Mesenchymal stem cell (in vitro differentiated cells and primary cell): ENCODE results near the gene PON2.
A peak's percentile ranks its signal among the peaks of the same experiment; 100 is the strongest.

Experiments
- DNase-seq: peaks from one replicate; pipeline ENCODE4 v3.0.0-alpha.2; 2013
- H2AFZ ChIP-seq: one replicate; pipeline ENCODE4 v1.6.1; 2013; ENCODE audit warnings: low read depth, mild to moderate bottlenecking, control low read depth, inconsistent platforms, low read length, moderate library complexity
- H2AK5ac ChIP-seq: 2 replicates; pipeline ENCODE4 v1.6.1; 2013; ENCODE audit warnings: low read length, moderate library complexity, mild to moderate bottlenecking, inconsistent platforms; ENCODE audit not compliant: severe bottlenecking
- H2BK120ac ChIP-seq: one replicate; pipeline ENCODE4 v1.6.1; 2013; ENCODE audit warnings: low read depth, mild to moderate bottlenecking, inconsistent platforms, low read length, moderate library complexity
- H2BK12ac ChIP-seq, 2 experiments: one replicate each; pipeline ENCODE4 v1.6.1; 2013; ENCODE audit warnings: inconsistent platforms in 2 of 2, low read length in 2 of 2, mild to moderate bottlenecking in 2 of 2, moderate library complexity in 2 of 2, control low read depth in 1 of 2
- H2BK15ac ChIP-seq: one replicate; pipeline ENCODE4 v1.6.1; 2013; ENCODE audit warnings: mild to moderate bottlenecking, low read depth, inconsistent platforms; ENCODE audit not compliant: poor library complexity, severe bottlenecking
- H2BK5ac ChIP-seq: 2 replicates; pipeline ENCODE4 v1.6.1; 2013; ENCODE audit warnings: low read depth, mild to moderate bottlenecking, low read length, control low read depth, inconsistent platforms; ENCODE audit not compliant: poor library complexity, severe bottlenecking
- H3K14ac ChIP-seq, 2 experiments: one replicate each; pipeline ENCODE4 v1.6.1; 2013; ENCODE audit warnings: inconsistent platforms in 2 of 2, low read length in 2 of 2, control low read depth in 1 of 2, mild to moderate bottlenecking in 1 of 2, moderate library complexity in 1 of 2
- H3K18ac ChIP-seq, 2 experiments: one replicate each; pipeline ENCODE4 v1.6.1; 2013; ENCODE audit warnings: inconsistent platforms in 2 of 2, low read length in 2 of 2, control low read depth in 1 of 2, low read depth in 1 of 2, mild to moderate bottlenecking in 1 of 2
- H3K23ac ChIP-seq, 2 experiments: one replicate each; pipeline ENCODE4 v1.6.1; 2013; ENCODE audit warnings: inconsistent platforms in 2 of 2, low read length in 2 of 2, mild to moderate bottlenecking in 2 of 2, moderate library complexity in 2 of 2, control low read depth in 1 of 2
- H3K27ac ChIP-seq: 2 replicates; pipeline ENCODE4 v1.5.1; 2013; ENCODE audit warnings: mild to moderate bottlenecking, moderate library complexity, low read length, control low read depth, inconsistent platforms; ENCODE audit not compliant: poor library complexity, severe bottlenecking
- H3K27me3 ChIP-seq, 2 experiments: 2 replicates each; pipeline versions ENCODE4 v1.6.1 to v1.7.0; 2013; ENCODE audit warnings: low read length in 2 of 2, mild to moderate bottlenecking in 2 of 2, moderate library complexity in 2 of 2, control low read depth in 1 of 2, inconsistent platforms in 1 of 2; ENCODE audit not compliant: control insufficient read depth in 1 of 2, insufficient read depth in 1 of 2
- H3K36me3 ChIP-seq, 2 experiments: 2 replicates each; pipeline versions ENCODE4 v1.6.1 to v1.7.0; 2013; ENCODE audit warnings: low read length in 2 of 2, control low read depth in 1 of 2, inconsistent platforms in 1 of 2, low read depth in 1 of 2, mild to moderate bottlenecking in 1 of 2; ENCODE audit not compliant: insufficient read depth in 2 of 2, control insufficient read depth in 1 of 2
- H3K4ac ChIP-seq, 2 experiments: one replicate each; pipeline ENCODE4 v1.6.1; 2013; ENCODE audit warnings: inconsistent platforms in 2 of 2, low read length in 2 of 2, mild to moderate bottlenecking in 2 of 2, moderate library complexity in 2 of 2, control low read depth in 1 of 2, low read depth in 1 of 2
- H3K4me1 ChIP-seq: 2 replicates; pipeline ENCODE4 v1.6.1; 2013; ENCODE audit warnings: low read depth, low read length, control low read depth; ENCODE audit not compliant: control insufficient read depth, insufficient read depth
- H3K4me2 ChIP-seq: 2 replicates; pipeline ENCODE4 v1.6.1; 2013; ENCODE audit warnings: low read length, mild to moderate bottlenecking, inconsistent platforms; ENCODE audit not compliant: poor library complexity, severe bottlenecking
- H3K4me3 ChIP-seq, 2 experiments: 2 replicates each; pipeline versions ENCODE4 v1.5.1 to v1.7.0; 2013; ENCODE audit warnings: low read length in 2 of 2, mild to moderate bottlenecking in 2 of 2, control low read depth in 1 of 2, low read depth in 1 of 2; ENCODE audit not compliant: insufficient read depth in 1 of 2
- H3K79me1 ChIP-seq: replicated peaks from 2 replicates; pipeline ENCODE4 v1.6.1; 2013; ENCODE audit warnings: mild to moderate bottlenecking, control low read depth, low read length, inconsistent platforms; ENCODE audit not compliant: poor library complexity, severe bottlenecking
- H3K9ac ChIP-seq: 2 replicates; pipeline ENCODE4 v1.7.0; 2013; ENCODE audit warnings: mild to moderate bottlenecking, low read length, moderate library complexity
- H3K9me3 ChIP-seq: 2 replicates; pipeline ENCODE4 v1.7.0; 2013; ENCODE audit warnings: mild to moderate bottlenecking, low read length; ENCODE audit not compliant: control insufficient read depth
- H4K8ac ChIP-seq: one replicate; pipeline ENCODE4 v1.6.1; 2013; ENCODE audit warnings: inconsistent platforms, mild to moderate bottlenecking, low read length, moderate library complexity
- H4K91ac ChIP-seq: one replicate; pipeline ENCODE4 v1.6.1; 2013; ENCODE audit warnings: mild to moderate bottlenecking, low read length, inconsistent platforms
- WGBS: methylation state at CpG from one replicate; pipeline ENCODE4 v1.1.7; 2013; ENCODE audit warnings: mixed read lengths; 5-methylcytosine and 5-hydroxymethylcytosine counted together

PON2 gene

GRCh38 chr7:95412075-95412474 is 22.8 kb downstream of the PON2 start:
- Histone ChIP-seq H2BK15ac (no peak overlapping the region), H3K4me3 (no peak overlapping the region), H3K4me1 (peaks cover 2% of the 10 kb centered on the region), H4K91ac (no peak overlapping the region), H3K27me3 (no peaks in the 10 kb centered on the region), H2BK12ac (no peak overlapping the region), H3K79me1 (peaks cover 13% of the 10 kb centered on the region), H3K27ac (no peak overlapping the region), H2BK120ac (no peak overlapping the region), H3K9me3 (no peaks in the 10 kb centered on the region), H2AFZ (no peak overlapping the region), H3K4me2 (no peak overlapping the region), H3K36me3 (peaks cover 6 to 71% of the 10 kb centered on the region in 2 experiments), H2BK5ac (no peak overlapping the region), H3K23ac (no peak overlapping the region), H3K18ac (no peak overlapping the region), H4K8ac (no peak overlapping the region), H3K14ac (no peak overlapping the region), H3K4ac (no peak overlapping the region), H2AK5ac (no peak overlapping the region), H3K9ac (no peak overlapping the region)
- 100% methylated on average over 4 of the region's 4 CpGs for WGBS
- DNase-seq, result no peak

- no peak overlapping the region for H2BK15ac ChIP-seq
These were observed 23.2 kb downstream of the PON2 start for GRCh38 chr7:95411666-95412065.

GRCh38 chr7:95411036-95411435 is 23.8 kb downstream of the PON2 start:
- Histone ChIP-seq H3K23ac (no peak overlapping the region), H3K18ac (no peak overlapping the region), H4K8ac (no peak overlapping the region), H2BK120ac (no peak overlapping the region), H3K14ac (no peak overlapping the region), H3K4me1 (peaks cover 2% of the 10 kb centered on the region), H3K36me3 (peaks cover 6 to 79% of the 10 kb centered on the region in 2 experiments), H2BK5ac (no peak overlapping the region), H2BK15ac (no peak overlapping the region), H3K9me3 (no peaks in the 10 kb centered on the region), H2AFZ (no peak overlapping the region), H3K4me3 (no peak overlapping the region), H3K4me2 (no peak overlapping the region), H3K27ac (no peak overlapping the region), H4K91ac (no peak overlapping the region), H2AK5ac (no peak overlapping the region), H3K27me3 (no peaks in the 10 kb centered on the region), H3K4ac (no peak overlapping the region), H3K79me1 (peaks cover 12% of the 10 kb centered on the region), H3K9ac (no peak overlapping the region), H2BK12ac (no peak overlapping the region)
- DNase-seq, result peak; percentile 45
- WGBS, result no CpG with 5 or more reads among the region's 3 CpGs

More at GRCh38 chr7:95411666-95412065, 23.2 kb downstream of the PON2 start:
- H4K8ac ChIP-seq, result no peak overlapping the region
- no peaks in the 10 kb centered on the region for H3K27me3 ChIP-seq
- H3K23ac ChIP-seq, result no peak overlapping the region
- DNase-seq, result no peak
- no peak overlapping the region for H4K91ac ChIP-seq
- H3K4me3 ChIP-seq, result no peak overlapping the region
- H2BK5ac ChIP-seq, result no peak overlapping the region
- no peak overlapping the region for H2BK12ac ChIP-seq
- H3K14ac ChIP-seq, result no peak overlapping the region
- no peak overlapping the region for H2BK120ac ChIP-seq
- H3K4me2 ChIP-seq, result no peak overlapping the region
- H3K9me3 ChIP-seq, result no peaks in the 10 kb centered on the region
- no peak overlapping the region for H2AK5ac ChIP-seq
- no peak overlapping the region for H3K4ac ChIP-seq
- no peak overlapping the region for H2AFZ ChIP-seq
- H3K79me1 ChIP-seq, result peaks cover 12% of the 10 kb centered on the region
- no peak overlapping the region for H3K9ac ChIP-seq
- no peak overlapping the region for H3K18ac ChIP-seq
- peaks cover 2% of the 10 kb centered on the region for H3K4me1 ChIP-seq
- 83% methylated on average over 3 of the region's 4 CpGs for WGBS
- no peak overlapping the region for H3K27ac ChIP-seq
- peaks cover 6 to 75% of the 10 kb centered on the region in 2 experiments for H3K36me3 ChIP-seq

GRCh38 chr7:95407751-95408150 is 27.1 kb downstream of the PON2 start:
- H2BK15ac ChIP-seq, result no peak overlapping the region
- WGBS, result 95% methylated on average over 2 of the region's 2 CpGs
- no peak overlapping the region for H2BK120ac ChIP-seq
- H3K79me1 ChIP-seq, result peaks cover 11% of the 10 kb centered on the region
- no peak overlapping the region for H3K18ac ChIP-seq
- no peak overlapping the region for H3K27ac ChIP-seq
- peaks cover 0 to 70% of the 10 kb centered on the region in 2 experiments for H3K36me3 ChIP-seq
- no peak overlapping the region for H4K8ac ChIP-seq
- H3K4me2 ChIP-seq, result no peak overlapping the region
- H3K4me1 ChIP-seq, result no peaks in the 10 kb centered on the region
- H3K14ac ChIP-seq, result no peak overlapping the region
- H3K4me3 ChIP-seq, result no peak overlapping the region
- no peak overlapping the region for H3K4ac ChIP-seq
- H4K91ac ChIP-seq, result no peak overlapping the region
- no peak overlapping the region for H2AK5ac ChIP-seq
- no peaks in the 10 kb centered on the region for H3K27me3 ChIP-seq
- H2AFZ ChIP-seq, result no peak overlapping the region
- no peak overlapping the region for H2BK12ac ChIP-seq
- no peaks in the 10 kb centered on the region for H3K9me3 ChIP-seq
- H2BK5ac ChIP-seq, result no peak overlapping the region
- DNase-seq, result no peak
- no peak overlapping the region for H3K23ac ChIP-seq
- no peak overlapping the region for H3K9ac ChIP-seq
